HG03175 (cell line): ENCODE data around the gene CEBPG.

Experiments used
- ATAC-seq: cut with Tn5 transposase; IDR thresholded peaks from one replicate; pipeline ENCODE4 v1.9.1; 2021; ENCODE audit warnings: mild to moderate bottlenecking, moderate library complexity; ENCODE audit not compliant: unreplicated experiment

CEBPG gene

GRCh38 chr19:33418871-33419787 lies 45.6 kb downstream of the CEBPG start:
- ATAC-seq, result no peak

GRCh38 chr19:33419788-33420130 lies 46.2 kb downstream of the CEBPG start:
- no peak for ATAC-seq

- no peak for ATAC-seq
These were observed 47.3 kb downstream of the CEBPG start for GRCh38 chr19:33420821-33421220.

GRCh38 chr19:33421368-33421767 lies 47.9 kb downstream of the CEBPG start:
- ATAC-seq, result no peak

- ATAC-seq, result no peak
These were observed 49.1 kb downstream of the CEBPG start for GRCh38 chr19:33422369-33423180.

- no peak for ATAC-seq
These were observed 50.7 kb downstream of the CEBPG start for GRCh38 chr19:33424181-33424580.

GRCh38 chr19:33426621-33427361 lies 53.3 kb downstream of the CEBPG start:
- no peak for ATAC-seq

GRCh38 chr19:33427801-33428626 lies 54.5 kb downstream of the CEBPG start:
- ATAC-seq, result no peak

GRCh38 chr19:33428627-33429125 lies 55.2 kb downstream of the CEBPG start:
- ATAC-seq, result no peak

GRCh38 chr19:33429891-33430673 lies 56.6 kb downstream of the CEBPG start:
- ATAC-seq, result no peak

GRCh38 chr19:33430674-33431277 lies 57.3 kb downstream of the CEBPG start:
- ATAC-seq, result peak; percentile 41

GRCh38 chr19:33432015-33432414 lies 58.5 kb downstream of the CEBPG start:
- ATAC-seq, result no peak
